Endothelial cell of umbilical vein (primary cell): Measurements from ENCODE around the gene LRRC7.

Experiments used
- MYC ChIP-seq: IDR thresholded peaks from one replicate; pipeline ENCODE4 v1.6.1; 2011; ENCODE audit warnings: mild to moderate bottlenecking, low read depth, low read length
- POLR2A ChIP-seq: IDR thresholded peaks from 2 replicates; pipeline ENCODE4 v1.6.1; 2012; ENCODE audit warnings: low read depth, mild to moderate bottlenecking, control low read depth, low read length

DNA sequence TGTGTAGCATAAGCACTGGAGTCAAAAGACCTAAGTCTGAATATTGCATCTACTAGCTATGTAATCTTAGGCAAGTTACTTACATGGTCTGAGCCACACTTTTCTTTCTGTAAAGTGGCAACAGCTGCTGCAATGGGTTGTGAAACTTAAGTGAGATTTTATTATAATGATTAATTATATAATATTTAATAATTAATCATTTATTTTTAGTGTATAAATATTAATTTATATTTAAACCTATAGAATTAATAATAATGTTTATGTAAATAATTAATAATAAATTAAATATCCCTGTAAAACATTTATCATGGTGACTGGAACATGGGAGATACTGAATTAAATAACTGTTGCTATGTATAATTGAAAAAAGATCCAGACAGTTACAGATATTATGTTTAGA is 457.3 kb downstream of the LRRC7 start:
- TF ChIP-seq MYC, result no peak
- no peak for TF ChIP-seq POLR2A
